Brain microvascular endothelial cell (primary cell): ENCODE measurements around the gene RCL1.

Source experiments
- DNase-seq: peaks from one replicate; pipeline ENCODE4 v3.0.0-alpha.2; 2020
- H3K27ac ChIP-seq: fragments of 250-450 bp; sonication (Bioruptor Pico); 2 replicates; pipeline ENCODE4 v1.5.1; 2020; ENCODE audit warnings: mild to moderate bottlenecking, moderate library complexity
- H3K27me3 ChIP-seq: fragments of 250-450 bp; sonication (Bioruptor Pico); replicated peaks from 2 replicates; pipeline ENCODE4 v1.5.1; 2020; ENCODE audit warnings: mild to moderate bottlenecking
- H3K36me3 ChIP-seq: fragments of 250-450 bp; sonication (Bioruptor Pico); replicated peaks from 2 replicates; pipeline ENCODE4 v1.5.1; 2020; ENCODE audit warnings: mild to moderate bottlenecking
- H3K4me3 ChIP-seq: 2 replicates; pipeline ENCODE4 v1.5.1; 2011; ENCODE audit warnings: low read depth, mild to moderate bottlenecking, control low read depth, low read length, moderate library complexity
- in situ Hi-C: cut with HindIII; loops from 2 replicates; pipeline ENCODE4 v1.10.0; 2017; ENCODE audit warnings: low sequenced_read_pairs, low pct_ligation_motif_present
- TF ChIP-seq, protein P1 (sequence below): IDR thresholded peaks from 2 replicates; pipeline ENCODE4 v1.5.1; 2011; ENCODE audit warnings: low read depth, mild to moderate bottlenecking, moderate library complexity, low read length, control low read depth, inconsistent platforms; ENCODE audit errors: missing control alignments

The RCL1 gene

DNA sequence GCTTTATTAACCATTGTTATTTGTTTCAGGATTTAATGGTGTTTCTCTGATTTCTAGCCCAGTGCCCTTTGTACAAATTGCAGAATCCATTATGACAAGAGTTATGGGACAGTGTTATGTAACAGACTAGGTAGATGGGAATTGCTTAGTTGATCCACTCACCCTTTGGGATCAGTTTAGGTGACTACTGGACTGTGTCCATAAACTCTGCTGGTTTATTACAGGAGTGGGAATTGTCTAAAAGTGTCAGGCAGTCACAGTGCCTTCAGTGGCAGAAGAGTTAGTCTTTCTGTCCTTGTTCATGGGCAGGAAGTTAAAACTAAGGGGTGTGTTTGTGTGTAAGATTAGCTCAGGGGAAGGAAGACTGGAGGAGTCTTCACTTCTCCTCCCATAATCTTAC is 29.3 kb downstream of the RCL1 start:
- Histone ChIP-seq H3K4me3 (no peak overlapping the region), H3K36me3 (no peaks in the 10 kb centered on the region), H3K27me3 (no peaks in the 10 kb centered on the region), H3K27ac (no peak overlapping the region)
- TF ChIP-seq, protein P1, sequence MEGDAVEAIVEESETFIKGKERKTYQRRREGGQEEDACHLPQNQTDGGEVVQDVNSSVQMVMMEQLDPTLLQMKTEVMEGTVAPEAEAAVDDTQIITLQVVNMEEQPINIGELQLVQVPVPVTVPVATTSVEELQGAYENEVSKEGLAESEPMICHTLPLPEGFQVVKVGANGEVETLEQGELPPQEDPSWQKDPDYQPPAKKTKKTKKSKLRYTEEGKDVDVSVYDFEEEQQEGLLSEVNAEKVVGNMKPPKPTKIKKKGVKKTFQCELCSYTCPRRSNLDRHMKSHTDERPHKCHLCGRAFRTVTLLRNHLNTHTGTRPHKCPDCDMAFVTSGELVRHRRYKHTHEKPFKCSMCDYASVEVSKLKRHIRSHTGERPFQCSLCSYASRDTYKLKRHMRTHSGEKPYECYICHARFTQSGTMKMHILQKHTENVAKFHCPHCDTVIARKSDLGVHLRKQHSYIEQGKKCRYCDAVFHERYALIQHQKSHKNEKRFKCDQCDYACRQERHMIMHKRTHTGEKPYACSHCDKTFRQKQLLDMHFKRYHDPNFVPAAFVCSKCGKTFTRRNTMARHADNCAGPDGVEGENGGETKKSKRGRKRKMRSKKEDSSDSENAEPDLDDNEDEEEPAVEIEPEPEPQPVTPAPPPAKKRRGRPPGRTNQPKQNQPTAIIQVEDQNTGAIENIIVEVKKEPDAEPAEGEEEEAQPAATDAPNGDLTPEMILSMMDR = no peak
- in situ Hi-C loops = no loop called here
- no peak for DNase-seq

GRCh38 chr9:4826417-4827166 is 33.8 kb downstream of the RCL1 start:
- H3K27me3 ChIP-seq = no peaks in the 10 kb centered on the region
- no peak for DNase-seq
- no peak overlapping the region for H3K4me3 ChIP-seq
- no peak overlapping the region for H3K27ac ChIP-seq
- no peaks in the 10 kb centered on the region for H3K36me3 ChIP-seq
- in situ Hi-C loops = no loop called here
- TF ChIP-seq, protein P1 = no peak

GRCh38 chr9:4827224-4827623 is 34.5 kb downstream of the RCL1 start:
- TF ChIP-seq, protein P1 = no peak
- no peak overlapping the region for H3K27ac ChIP-seq
- H3K4me3 ChIP-seq = no peak overlapping the region
- in situ Hi-C loops = no loop called here
- DNase-seq = no peak
- no peaks in the 10 kb centered on the region for H3K27me3 ChIP-seq
- no peaks in the 10 kb centered on the region for H3K36me3 ChIP-seq

GRCh38 chr9:4828761-4829160 is 36.0 kb downstream of the RCL1 start:
- in situ Hi-C loops = no loop called here
- no peak overlapping the region for H3K27ac ChIP-seq
- no peak for DNase-seq
- TF ChIP-seq, protein P1 = no peak
- H3K4me3 ChIP-seq = no peak overlapping the region
- H3K27me3 ChIP-seq = no peaks in the 10 kb centered on the region
- no peaks in the 10 kb centered on the region for H3K36me3 ChIP-seq

- Histone ChIP-seq H3K36me3 (no peaks in the 10 kb centered on the region), H3K4me3 (no peak overlapping the region), H3K27ac (peak overlapping the region; percentile 61), H3K27me3 (no peaks in the 10 kb centered on the region)
- in situ Hi-C loops = no loop called here
- TF ChIP-seq, protein P1 = no peak
- DNase-seq = no peak
These were observed 37.2 kb downstream of the RCL1 start for GRCh38 chr9:4829969-4830368.

- in situ Hi-C loops = no loop called here
- no peak for DNase-seq
- no peaks in the 10 kb centered on the region for H3K36me3 ChIP-seq
- peak overlapping the region; percentile 61 for H3K27ac ChIP-seq
- TF ChIP-seq, protein P1 = no peak
- no peak overlapping the region for H3K4me3 ChIP-seq
- H3K27me3 ChIP-seq = no peaks in the 10 kb centered on the region
These were observed 38.0 kb downstream of the RCL1 start for GRCh38 chr9:4830699-4831098.
